OCI-LY3 (cell line): ENCODE results near the gene TACC2.

Experiments used
- H2AFZ ChIP-seq: fragments of 200-600, 300-600 bp; shearing (Covaris generic); 2 replicates; pipeline ENCODE4 v1.6.0; 2014; ENCODE audit warnings: antibody characterized with exemption, low read depth, low read length
- H3K27ac ChIP-seq: fragments of 200-600, 300-600 bp; sonication (generic); 2 replicates; pipeline ENCODE4 v1.5.1; 2014; ENCODE audit warnings: mild to moderate bottlenecking, low read length, moderate library complexity, mixed read lengths
- H3K27me3 ChIP-seq: fragments of 200-600, 300-600 bp; sonication (generic); 2 replicates; pipeline ENCODE4 v1.6.1; 2014; ENCODE audit warnings: low read depth, low read length, mixed read lengths
- H3K36me3 ChIP-seq: fragments of 200-600, 300-600 bp; sonication (generic); replicated peaks from 2 replicates; pipeline ENCODE3; 2014; ENCODE audit warnings: low read depth, low read length, mixed read lengths
- H3K4me1 ChIP-seq: fragments of 300-600, 200-600 bp; sonication (generic); 2 replicates; pipeline ENCODE4 v1.6.1; 2014; ENCODE audit warnings: low read length, mixed read lengths
- H3K4me2 ChIP-seq: fragments of 200-600, 300-600 bp; sonication (generic); 2 replicates; pipeline ENCODE4 v1.6.1; 2014; ENCODE audit warnings: low read length, mixed read lengths
- H3K4me3 ChIP-seq: fragments of 300-600, 200-600 bp; sonication (generic); 2 replicates; pipeline ENCODE4 v1.5.1; 2014; ENCODE audit warnings: antibody characterized with exemption, mild to moderate bottlenecking, low read length, moderate library complexity
- H3K79me2 ChIP-seq: fragments of 300-600, 200-600 bp; shearing (Covaris generic); 2 replicates; pipeline ENCODE4 v1.6.1; 2014; ENCODE audit warnings: mild to moderate bottlenecking, low read length, mixed read lengths
- H3K9ac ChIP-seq: fragments of 300-600, 200-600 bp; shearing (Covaris generic); 2 replicates; pipeline ENCODE4 v1.6.0; 2014; ENCODE audit warnings: mild to moderate bottlenecking, low read length, moderate library complexity
- H3K9me3 ChIP-seq: fragments of 200-600, 300-600 bp; shearing (Covaris generic); 2 replicates; pipeline ENCODE4 v1.6.1; 2014; ENCODE audit warnings: low read length, mixed read lengths; ENCODE audit not compliant: insufficient read depth
- H4K20me1 ChIP-seq: fragments of 200-600, 300-600 bp; sonication (generic); 2 replicates; pipeline ENCODE4 v1.6.1; 2016; ENCODE audit warnings: low read length, mixed read lengths; ENCODE audit not compliant: insufficient read depth
- CTCF ChIP-seq: fragments of 200-600, 300-600 bp; sonication (generic); IDR thresholded peaks from 2 replicates; pipeline ENCODE4 v1.5.1; 2014; ENCODE audit warnings: antibody characterized with exemption, low read length, low read depth
- EZH2phosphoT487 ChIP-seq: fragments of 200-600 bp; shearing (Covaris generic); IDR thresholded peaks from 2 replicates; pipeline ENCODE4 v1.6.1; 2018; ENCODE audit warnings: antibody characterized with exemption, mixed run types, low read depth

TACC2 gene

GRCh38 chr10:122151121-122151694 lies 162.2 kb downstream of the TACC2 start:
- Histone ChIP-seq H4K20me1 (no peaks in the 10 kb centered on the region), H2AFZ (no peak overlapping the region), H3K9ac (no peak overlapping the region), H3K4me2 (no peak overlapping the region), H3K4me1 (no peaks in the 10 kb centered on the region), H3K4me3 (no peak overlapping the region), H3K27me3 (peaks cover 18% of the 10 kb centered on the region), H3K79me2 (no peaks in the 10 kb centered on the region), H3K27ac (no peak overlapping the region), H3K9me3 (no peaks in the 10 kb centered on the region), H3K36me3 (no peaks in the 10 kb centered on the region)
- TF ChIP-seq CTCF = no peak
- no peak for TF ChIP-seq EZH2phosphoT487

- Histone ChIP-seq H3K4me3 (no peak overlapping the region), H2AFZ (no peak overlapping the region), H4K20me1 (no peaks in the 10 kb centered on the region), H3K4me1 (no peaks in the 10 kb centered on the region), H3K79me2 (no peaks in the 10 kb centered on the region), H3K27me3 (peaks cover 18% of the 10 kb centered on the region), H3K36me3 (no peaks in the 10 kb centered on the region), H3K4me2 (no peak overlapping the region), H3K9me3 (no peaks in the 10 kb centered on the region), H3K9ac (no peak overlapping the region), H3K27ac (no peak overlapping the region)
- TF ChIP-seq CTCF (no peak), EZH2phosphoT487 (no peak)
Measured at GRCh38 chr10:122152544-122152943, 163.6 kb downstream of the TACC2 start.

GRCh38 chr10:122154031-122154544 lies 165.1 kb downstream of the TACC2 start:
- H3K4me2 ChIP-seq = no peak overlapping the region
- H3K4me1 ChIP-seq = no peaks in the 10 kb centered on the region
- H4K20me1 ChIP-seq = no peaks in the 10 kb centered on the region
- H3K27me3 ChIP-seq = peaks cover 20% of the 10 kb centered on the region
- no peak overlapping the region for H2AFZ ChIP-seq
- H3K36me3 ChIP-seq = no peaks in the 10 kb centered on the region
- H3K79me2 ChIP-seq = no peaks in the 10 kb centered on the region
- no peaks in the 10 kb centered on the region for H3K9me3 ChIP-seq
- H3K4me3 ChIP-seq = no peak overlapping the region
- H3K9ac ChIP-seq = no peak overlapping the region
- H3K27ac ChIP-seq = no peak overlapping the region
- no peak for TF ChIP-seq EZH2phosphoT487
- no peak for TF ChIP-seq CTCF

- Histone ChIP-seq H3K79me2 (no peaks in the 10 kb centered on the region), H3K9ac (no peak overlapping the region), H3K4me3 (peak overlapping the region; percentile 35), H3K36me3 (no peaks in the 10 kb centered on the region), H4K20me1 (no peaks in the 10 kb centered on the region), H3K27ac (no peak overlapping the region), H2AFZ (no peak overlapping the region), H3K4me1 (no peaks in the 10 kb centered on the region), H3K27me3 (peaks cover 21% of the 10 kb centered on the region), H3K9me3 (no peaks in the 10 kb centered on the region), H3K4me2 (peak overlapping the region; percentile 44)
- no peak for TF ChIP-seq EZH2phosphoT487
- no peak for TF ChIP-seq CTCF
Measured at GRCh38 chr10:122154545-122155366, 165.8 kb downstream of the TACC2 start.
